GM20431 (cell line): ENCODE results near the gene SPR.

ENCODE experiments used
- in situ Hi-C: fragments of 300-500 bp; cut with MseI, MboI; formaldehyde crosslinking; loops from one replicate; pipeline ENCODE4 v1.15.0; 2020; ENCODE audit warnings: low sequenced_read_pairs; ENCODE audit not compliant: unreplicated experiment

Gene SPR

DNA sequence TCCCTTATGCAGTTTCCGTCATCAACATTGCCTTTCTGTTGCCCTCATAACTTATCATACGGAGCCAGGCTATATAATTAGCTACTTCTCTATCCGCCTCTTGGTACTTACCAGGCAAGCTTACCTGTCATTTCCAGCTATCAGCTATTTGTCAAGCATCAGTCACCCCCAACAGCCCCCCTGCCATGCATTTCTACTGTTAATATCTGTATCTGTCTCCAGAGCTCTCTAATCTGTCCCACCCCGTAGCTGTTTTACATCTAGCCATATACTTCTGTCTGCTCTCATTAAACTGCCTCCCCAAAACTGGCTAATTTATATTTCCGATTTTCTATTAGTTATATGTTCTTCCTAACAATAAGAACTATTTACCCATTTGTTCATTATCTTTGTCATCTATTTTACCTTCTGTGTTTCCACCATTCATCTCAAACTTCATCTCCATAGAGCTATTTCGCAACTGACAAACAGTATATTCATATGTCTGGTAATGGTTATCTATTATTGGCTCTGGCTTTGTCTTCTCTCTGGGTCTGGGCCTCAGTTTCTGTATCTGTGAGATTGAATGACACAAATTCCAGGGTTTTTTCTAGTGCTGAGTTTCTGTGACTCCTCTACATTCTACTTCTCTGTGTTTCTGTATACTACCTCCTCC, 39.7 kb downstream of the SPR start:
- in situ Hi-C loops, result no loop called here

DNA sequence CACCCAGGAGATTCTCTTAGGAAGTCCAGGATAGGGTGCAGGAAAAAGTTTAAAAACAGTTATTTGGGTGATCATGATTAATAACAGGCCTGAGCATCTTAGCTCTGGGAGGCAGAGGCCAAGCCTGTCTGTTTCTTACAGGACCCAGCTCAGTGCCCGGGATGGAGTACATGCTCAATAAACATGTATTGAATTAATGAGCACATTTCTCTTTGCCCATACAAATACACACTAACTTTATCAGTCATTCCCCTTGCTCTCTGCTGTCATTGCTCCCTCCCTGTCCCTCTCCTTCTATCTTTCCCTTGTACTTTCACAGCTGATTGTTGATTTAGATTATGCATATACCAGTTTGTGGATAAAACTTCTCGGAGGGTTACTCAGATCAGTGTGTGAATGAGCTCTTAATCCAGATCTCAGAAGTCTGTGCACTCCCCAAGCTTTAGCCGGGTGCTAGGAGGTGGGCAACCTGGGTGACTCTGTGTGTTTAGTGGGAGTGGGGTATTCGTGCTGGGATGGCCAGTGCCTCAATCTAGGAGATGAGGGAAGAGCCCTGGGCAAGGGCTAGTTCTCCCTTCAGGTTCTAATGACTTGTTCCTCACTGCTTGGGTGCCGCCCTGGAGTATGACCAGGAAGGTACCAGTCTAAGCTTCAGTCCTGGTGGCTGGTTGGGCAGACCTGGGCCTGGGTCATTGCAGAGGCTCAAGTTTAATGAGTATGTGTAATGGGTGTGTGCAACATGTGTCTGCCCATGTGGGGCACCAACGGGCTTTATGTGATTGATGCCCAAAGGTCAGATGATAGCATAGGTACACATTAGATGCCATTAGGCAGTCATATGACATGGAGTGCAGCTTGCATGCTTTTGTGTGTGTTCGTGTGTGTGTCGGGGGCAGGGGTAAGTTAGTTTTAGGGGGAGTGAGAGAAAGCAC, 40.7 kb downstream of the SPR start:
- in situ Hi-C loops, result no loop called here

DNA sequence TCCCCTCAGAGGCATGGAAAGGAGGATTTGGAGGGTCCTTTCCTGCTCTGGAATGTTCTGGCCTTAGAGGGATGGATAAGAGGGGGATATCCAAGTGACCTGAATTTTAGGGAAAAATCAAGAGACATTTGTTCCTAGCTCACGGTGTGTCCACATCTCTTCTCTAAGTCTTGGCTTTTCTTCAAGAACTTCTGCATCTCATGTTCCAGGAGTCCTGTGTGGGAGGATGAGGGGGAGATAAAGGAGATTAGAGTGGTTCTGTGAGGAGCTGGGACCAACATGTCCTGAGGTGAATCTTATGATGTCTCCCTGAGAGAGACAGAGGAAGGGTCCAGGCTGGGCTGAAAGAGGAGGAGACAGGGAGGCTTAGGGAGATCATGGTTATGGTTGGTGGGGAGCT, 41.8 kb downstream of the SPR start:
- in situ Hi-C loops, result no loop called here

DNA sequence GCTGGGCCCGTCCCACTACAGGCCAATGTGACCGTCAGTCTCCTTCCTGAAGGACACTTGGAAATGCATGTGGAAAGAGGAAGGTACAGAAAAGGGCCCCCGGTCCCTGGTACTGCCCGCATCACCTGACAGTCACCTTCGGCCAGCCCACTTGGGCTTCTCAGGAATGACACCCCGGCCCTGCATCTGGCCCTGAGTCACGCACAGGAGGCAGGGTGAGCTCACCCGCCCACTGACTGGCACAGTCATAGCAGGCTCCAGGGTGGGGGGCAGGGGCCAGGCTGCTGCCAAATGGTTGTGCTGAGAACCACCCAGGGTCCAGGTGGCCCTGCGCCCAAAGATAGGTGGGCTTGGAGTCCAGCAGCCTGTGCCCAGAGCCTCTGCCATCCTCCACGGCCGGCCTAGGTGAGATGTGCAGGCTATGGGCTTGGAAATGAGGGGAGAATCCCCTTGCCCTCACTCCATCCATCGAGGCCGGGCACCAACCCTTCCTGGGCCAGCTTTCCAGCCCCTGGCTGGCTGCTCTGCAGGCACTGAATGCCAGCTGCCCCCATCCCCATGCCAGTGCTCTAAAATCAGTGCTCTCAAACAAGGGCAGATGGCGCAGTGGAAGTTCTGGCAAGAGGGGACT, 44.2 kb downstream of the SPR start:
- in situ Hi-C loops, result no loop called here

DNA sequence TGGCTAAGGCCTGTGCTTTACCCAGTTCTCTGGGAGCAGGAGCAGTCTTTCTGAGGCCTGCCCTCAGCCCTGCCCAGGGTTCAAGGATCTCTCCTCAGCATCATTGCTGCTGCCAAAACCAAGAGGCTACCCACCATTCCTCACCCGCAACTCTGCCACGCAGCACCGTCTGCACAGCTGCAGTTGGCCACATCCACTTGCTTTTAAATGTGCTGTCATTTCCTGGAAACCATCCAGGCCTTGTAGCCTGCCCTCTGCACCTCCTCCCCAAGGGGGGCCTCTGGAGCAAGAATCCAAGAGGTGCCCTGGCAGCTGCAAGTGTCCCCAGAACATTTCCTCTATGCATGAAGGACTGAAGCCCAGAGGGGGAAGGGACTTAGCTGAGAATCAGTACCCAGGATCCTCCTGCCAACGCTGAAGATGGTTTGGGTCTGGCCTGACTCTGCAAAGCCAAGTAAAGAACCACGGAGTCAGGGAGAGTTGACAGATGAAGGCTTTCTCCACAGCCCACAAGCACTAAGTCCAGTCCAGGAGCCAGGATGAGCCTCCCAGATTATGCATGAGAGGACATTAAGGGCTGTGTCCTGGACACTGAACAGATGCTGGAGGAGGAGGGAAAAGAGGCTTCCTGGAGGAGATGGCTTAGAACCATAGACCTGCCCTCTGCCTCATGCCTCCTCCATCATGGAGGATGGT, 45.0 kb downstream of the SPR start:
- in situ Hi-C loops, result no loop called here

DNA sequence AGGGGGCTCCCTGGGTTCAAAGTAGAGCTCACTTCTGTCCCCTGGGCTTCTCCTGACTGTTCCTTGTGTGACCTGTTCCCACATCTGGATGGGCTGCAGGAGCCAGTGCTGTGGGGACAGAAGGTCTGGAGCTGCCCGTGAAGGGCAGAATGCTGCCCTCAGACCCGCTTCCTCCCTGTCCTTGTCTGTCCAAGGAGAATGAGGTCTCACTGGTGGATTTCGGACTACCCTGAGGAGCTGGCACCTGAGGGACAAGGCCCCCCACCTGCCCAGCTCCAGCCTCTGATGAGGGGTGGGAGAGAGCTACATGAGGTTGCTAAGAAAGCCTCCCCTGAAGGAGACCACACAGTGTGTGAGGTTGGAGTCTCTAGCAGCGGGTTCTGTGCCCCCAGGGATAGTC, 45.6 kb downstream of the SPR start:
- in situ Hi-C loops, result no loop called here

DNA sequence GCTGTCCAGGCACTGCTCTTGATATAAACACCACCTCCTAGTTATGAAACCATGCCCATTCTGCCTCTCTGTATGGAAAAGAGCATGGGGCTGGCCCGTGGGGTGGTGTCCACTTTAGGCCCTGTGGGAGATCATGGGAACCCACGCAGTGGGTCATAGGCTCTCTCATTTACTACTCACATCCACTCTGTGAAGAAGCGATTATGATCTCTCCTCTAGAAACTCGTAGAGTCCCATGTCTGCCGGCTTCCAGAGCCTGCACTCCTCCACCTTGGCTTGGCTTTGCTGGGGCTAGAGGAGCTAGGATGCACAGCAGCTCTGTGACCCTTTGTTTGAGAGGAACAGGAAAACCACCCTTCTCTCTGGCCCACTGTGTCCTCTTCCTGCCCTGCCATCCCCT, 46.0 kb downstream of the SPR start:
- in situ Hi-C loops, result no loop called here

DNA sequence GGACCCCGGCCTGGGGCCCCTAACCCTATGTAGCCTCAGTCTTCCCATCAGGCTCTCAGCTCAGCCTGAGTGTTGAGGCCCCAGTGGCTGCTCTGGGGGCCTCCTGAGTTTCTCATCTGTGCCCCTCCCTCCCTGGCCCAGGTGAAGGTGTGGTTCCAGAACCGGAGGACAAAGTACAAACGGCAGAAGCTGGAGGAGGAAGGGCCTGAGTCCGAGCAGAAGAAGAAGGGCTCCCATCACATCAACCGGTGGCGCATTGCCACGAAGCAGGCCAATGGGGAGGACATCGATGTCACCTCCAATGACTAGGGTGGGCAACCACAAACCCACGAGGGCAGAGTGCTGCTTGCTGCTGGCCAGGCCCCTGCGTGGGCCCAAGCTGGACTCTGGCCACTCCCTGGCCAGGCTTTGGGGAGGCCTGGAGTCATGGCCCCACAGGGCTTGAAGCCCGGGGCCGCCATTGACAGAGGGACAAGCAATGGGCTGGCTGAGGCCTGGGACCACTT, 46.5 kb downstream of the SPR start:
- in situ Hi-C loops, result no loop called here

DNA sequence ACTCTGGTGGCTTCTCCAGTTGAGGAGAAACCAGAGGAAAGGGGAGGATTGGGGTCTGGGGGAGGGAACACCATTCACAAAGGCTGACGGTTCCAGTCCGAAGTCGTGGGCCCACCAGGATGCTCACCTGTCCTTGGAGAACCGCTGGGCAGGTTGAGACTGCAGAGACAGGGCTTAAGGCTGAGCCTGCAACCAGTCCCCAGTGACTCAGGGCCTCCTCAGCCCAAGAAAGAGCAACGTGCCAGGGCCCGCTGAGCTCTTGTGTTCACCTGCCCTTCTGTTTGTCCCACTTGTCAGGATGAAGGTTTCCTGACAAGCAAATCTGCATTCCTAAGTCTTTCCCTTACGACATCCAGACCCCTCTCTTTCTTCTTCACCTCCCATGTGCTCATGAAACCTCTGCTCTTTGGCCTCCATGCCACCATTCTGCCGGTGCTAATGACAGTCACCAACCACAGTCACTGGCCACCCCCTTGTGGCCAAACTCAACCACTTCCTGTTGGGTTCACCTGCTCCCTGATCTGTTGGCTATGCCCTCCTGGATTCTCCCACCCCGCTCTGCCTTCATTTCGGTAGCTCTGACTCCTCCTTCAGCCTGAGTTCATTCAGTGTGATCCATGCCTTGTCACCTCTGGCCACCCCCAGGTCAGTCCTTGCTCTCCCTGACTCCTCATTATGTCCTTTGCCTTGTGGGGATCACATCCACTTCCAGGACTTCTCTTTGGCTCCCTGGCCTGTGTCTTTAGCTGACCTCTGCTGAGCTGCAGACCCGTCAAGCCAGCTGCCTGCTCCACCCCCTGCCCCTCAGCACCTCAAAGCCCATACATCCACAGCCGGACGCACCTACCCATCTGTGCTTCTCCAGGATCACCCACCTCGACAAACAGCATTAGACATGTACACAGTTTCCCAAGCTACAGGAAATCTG, 47.7 kb downstream of the SPR start:
- in situ Hi-C loops, result no loop called here

DNA sequence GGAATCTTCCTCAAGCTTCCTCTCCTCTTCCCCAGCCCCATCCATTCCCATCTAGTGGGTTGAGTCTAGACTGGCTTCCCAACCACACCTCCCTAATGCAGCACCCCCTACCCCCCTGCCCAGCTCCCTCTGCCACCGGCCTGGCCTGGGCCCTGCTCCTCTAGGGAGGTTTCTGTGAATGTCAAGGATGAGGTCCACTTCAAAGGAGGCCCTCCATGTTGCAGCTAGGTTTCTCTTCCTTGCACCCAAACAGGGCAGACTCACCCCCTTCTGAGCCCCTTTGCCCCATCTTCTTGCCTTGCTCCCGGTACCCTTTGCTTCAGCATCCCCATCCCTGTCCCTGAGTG, 48.4 kb downstream of the SPR start:
- in situ Hi-C loops, result no loop called here

DNA sequence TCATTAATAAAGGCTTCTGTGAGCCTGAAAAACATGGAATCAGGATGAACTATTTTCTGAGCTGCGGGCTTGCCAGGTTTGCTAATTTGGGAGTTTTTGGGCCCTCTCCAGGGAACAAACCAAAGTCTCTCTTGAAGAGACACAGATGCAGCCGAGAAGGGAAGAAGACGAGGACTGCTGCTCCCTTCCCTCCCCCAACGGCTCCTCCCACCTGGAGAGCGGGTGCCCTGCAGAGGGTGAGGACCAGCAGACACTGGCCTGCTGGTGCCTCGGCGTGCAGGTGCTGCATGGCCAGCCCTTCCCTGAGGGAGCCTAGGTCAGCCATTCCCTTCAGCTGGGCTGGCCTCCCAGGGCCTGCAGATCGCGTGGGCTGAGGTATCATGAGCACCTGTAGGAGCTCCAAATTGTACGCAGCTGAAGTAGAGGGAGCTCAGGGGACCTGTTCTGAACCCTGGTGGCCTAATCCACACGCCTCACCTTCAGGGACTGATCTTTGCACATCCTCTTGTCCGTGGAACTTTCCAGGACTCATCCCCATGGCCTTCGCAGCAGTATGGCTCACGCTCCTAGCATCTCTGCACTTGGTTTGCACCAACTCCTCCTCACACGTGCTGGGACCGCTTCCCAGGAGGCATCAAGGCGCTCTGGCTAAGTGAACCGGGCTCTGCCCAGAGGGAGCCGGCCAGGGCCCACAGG, 49.6 kb downstream of the SPR start:
- in situ Hi-C loops, result no loop called here

DNA sequence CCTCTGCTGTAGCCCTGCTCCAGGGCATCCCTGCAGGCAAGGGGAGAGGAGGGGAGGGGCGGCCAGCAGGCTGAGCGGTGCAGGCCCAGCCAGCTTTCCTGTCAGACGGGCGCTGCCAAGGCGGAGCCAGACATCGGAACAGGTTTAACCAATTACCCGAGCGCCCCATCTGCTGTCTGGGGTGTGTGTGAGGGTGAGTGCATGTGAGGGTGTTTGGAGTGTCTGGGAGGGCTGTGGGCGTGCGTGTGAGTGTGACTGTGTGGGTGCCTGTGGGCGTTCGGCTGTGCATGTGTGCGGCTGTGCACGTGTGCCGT, 50.1 kb downstream of the SPR start:
- in situ Hi-C loops, result no loop called here

DNA sequence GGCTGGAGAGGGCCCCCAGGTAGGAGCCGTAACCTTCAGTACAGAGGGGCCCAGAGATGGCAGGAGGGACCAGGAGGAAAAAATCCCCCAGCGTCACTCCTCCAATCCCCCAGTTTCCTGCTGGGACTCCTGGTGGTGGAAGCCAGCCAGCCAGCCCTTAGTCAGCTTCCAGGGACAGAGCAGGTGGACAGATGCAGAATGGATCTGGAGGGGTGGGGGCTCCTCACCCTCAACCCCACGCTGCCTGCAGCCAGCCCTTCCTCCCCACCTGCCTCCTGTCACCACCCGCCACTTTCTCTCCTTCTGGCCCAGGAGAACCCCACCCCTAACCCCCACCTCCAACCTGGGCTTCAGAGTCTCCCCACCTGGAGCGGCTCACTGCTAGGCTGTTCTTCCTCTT, 51.2 kb downstream of the SPR start:
- in situ Hi-C loops, result no loop called here

DNA sequence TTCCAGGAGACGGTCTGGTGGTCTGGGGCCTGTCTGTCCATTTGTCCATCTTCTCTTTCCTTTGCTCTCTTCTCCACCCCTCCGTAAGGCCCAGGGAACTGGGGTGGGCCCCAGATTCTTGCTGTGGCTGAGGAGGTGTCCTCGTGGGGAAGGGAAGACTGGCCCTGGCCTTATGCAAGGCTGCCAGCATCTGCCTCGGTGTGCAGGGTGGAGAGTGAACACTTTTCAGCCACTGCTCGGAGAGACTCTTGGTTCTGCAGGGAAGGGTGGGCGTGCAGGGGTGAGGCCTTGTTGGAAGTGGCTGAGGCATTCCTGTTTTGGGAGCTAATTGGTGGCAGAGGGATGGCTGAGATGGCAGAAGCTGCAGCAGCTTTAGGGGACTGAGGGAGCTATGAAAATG, 53.2 kb downstream of the SPR start:
- in situ Hi-C loops, result no loop called here

DNA sequence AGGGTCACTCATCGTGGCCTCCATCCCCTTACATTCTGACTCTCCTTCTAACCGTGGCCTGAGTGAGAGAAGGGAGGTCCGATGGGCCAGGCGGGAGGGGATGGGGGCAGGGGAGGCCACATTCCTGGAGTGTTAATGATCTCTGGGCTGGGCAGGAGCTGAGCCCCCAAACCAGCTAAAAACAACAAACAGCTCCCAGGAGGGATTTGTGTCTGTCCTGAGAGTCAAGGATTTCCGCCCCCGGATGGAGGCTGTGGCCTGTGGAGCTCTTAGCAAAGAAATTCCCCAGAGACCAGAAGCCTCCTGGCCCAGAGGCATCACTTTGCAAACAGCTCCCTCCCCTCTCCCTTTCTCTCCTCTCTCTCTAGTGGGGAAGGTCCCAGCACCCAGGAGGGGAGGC, 53.6 kb downstream of the SPR start:
- in situ Hi-C loops, result no loop called here
